H54 (cell line): Measurements from ENCODE around the gene ITIH1.

Source experiments
- DNase-seq: peaks from one replicate; pipeline ENCODE4 v3.0.0; 2011; ENCODE audit warnings: low spot score, mixed read lengths; ENCODE audit not compliant: insufficient read length
- FAIRE-seq: peaks from 3 replicates; lab custom pipeline; 2011; peaks lifted over from hg19 to GRCh38; lab: Jason Lieb, UNC
- POLR2A ChIP-seq: IDR thresholded peaks from 2 replicates; pipeline ENCODE4 v1.6.1; 2011; ENCODE audit warnings: low read depth, mild to moderate bottlenecking, low read length

ITIH1 gene

DNA sequence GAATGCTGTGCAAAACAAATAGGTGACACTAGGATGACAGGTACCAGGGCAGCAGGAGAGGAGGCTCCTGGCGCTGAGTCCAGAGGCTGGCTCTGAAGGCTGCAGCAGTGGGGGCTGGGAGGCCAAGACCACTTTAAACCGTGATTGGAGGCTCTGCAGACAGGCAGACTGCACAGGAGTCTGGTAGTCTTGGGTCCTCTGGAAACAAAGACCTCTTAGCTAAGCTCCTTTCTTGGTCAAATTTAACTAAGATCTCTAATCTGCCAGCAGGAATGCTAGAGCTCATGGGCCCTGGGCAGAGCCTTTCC lies 61.8 kb downstream of the ITIH1 start:
- FAIRE-seq, result no peak
- no peak for TF ChIP-seq POLR2A
- DNase-seq, result no peak

DNA sequence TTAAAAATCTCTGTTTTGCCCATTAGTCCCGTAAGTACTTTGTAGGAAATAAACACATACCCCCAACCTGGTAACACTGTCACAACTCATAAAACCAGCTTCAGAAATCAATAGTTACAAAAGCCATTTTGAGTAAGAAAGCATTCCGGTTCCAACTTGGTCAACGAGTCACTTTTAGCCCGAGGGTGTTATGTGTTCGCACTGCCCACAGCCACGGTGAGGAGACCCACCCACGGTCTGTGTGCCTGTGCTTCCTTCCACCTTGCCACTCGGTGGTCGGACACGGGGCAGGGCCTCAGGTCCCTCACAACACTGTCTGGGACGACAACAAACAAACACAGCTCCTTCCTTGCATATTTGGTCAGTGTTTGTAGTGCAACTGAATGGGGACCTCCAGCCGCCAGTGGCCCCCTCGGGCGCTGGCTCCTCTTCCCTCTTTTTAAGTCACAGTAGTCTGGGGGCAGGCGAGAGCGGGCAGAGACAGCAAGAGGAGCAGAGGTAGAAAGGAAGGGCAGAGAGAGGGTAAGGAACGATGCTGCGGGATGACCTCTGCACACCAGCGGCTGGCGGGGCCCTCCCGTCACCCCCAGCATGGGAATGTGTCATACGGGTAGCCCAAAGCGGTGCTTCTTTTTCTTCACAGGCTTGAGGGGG lies 62.6 kb downstream of the ITIH1 start:
- TF ChIP-seq POLR2A, result no peak
- no peak for FAIRE-seq
- DNase-seq, result no peak

DNA sequence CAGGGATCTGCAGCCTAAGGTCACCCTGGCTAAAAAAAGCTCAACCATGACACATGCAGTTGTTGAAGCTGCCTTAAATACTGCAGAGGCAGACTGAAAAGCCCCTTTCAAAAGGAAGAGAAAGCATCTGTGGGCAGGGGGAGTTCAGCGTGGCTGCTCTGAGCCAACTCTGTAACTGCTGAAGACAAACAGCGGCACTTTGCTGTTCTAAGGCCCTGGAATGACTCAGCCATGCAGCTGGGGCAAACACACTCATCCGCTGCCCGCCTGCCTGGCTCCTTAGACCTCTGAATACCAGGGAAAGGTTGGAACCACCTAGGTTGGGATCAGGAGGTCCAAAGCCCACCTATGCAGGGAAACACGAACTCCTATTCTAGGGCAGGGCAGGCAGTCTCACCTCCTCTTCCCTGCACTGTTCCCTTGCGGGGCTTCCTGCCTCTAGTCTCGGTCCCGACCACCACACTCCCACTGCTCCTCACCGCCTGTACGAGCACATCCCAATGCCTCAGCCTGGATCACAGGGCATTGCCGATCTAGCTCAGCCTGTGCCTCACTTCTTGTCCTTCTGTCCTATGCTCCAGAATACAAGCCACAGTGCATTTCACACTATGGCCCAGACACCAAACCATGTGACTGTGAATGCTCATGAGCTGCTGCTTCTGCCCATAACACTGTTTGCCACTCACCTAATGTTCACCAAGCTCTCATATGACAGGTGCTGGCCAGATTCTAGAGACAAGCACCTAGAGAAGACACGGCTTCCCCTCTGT lies 64.0 kb downstream of the ITIH1 start:
- no peak for FAIRE-seq
- DNase-seq, result no peak
- TF ChIP-seq POLR2A, result no peak
